K562 treated with DMSO at 1 percent for 24 hours (cell line): Measurements from ENCODE around the gene STXBP4. TPM values are rescaled to one million over a fixed set of nuclear protein-coding genes. Genes with fewer than 3 reads are reported as not detected.

Experiments used
- total RNA-seq: library from RNA; unstranded; fragments of 300-600 nt; gene quantifications from 2 replicates; pipeline ENCODE4 v1.2.3, GENCODE V29; 2022; ENCODE audit warnings: low read depth; ENCODE audit not compliant: insufficient read depth

STXBP4 gene, protein sequence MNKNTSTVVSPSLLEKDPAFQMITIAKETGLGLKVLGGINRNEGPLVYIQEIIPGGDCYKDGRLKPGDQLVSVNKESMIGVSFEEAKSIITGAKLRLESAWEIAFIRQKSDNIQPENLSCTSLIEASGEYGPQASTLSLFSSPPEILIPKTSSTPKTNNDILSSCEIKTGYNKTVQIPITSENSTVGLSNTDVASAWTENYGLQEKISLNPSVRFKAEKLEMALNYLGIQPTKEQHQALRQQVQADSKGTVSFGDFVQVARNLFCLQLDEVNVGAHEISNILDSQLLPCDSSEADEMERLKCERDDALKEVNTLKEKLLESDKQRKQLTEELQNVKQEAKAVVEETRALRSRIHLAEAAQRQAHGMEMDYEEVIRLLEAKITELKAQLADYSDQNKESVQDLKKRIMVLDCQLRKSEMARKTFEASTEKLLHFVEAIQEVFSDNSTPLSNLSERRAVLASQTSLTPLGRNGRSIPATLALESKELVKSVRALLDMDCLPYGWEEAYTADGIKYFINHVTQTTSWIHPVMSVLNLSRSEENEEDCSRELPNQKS
- total RNA-seq, result 3.0 and 7.4 TPM in 2 replicates

DNA sequence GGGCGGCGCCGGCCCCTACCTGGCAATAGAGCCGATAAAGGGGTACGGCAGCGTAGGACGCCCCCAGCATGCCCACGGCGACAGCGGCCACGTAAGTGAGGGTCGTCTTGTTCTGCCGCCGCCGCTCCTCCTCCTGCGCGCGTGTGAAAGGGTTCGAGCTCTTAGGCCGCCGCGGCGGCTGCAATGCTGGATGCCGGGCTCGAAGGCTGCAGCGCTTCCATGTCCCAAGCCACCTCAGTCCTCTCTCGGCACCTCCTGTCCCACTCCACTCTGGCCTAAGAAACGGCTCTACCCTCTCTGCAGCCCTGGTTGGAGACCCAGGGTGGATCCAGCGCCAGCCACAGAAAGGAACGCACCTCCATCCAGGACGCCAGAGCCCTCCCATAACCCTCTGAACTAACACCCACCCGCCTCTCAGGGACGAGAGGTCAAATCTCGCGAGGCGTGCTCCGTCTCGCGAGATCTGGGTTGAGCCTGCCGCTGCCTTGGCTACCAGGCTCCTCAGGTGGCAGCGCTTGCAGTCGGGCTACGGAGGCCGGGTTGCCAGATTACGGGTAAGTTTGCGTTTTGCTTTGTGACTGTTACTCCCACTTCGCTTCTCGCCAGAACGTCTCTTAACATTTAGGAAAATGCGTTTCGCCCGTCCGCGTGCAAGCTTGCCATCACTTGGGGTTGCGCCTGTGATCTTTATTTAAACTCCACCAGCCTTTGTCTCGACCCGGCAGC is at the start of gene STXBP4, which contains the start of gene COX11:
Gene STXBP4, plus strand, starts transcription at position 504 of the 726 bp plus-strand sequence. CDS start 17,455 bp downstream, outside the sequence.
Gene COX11, minus strand, starts transcription at position 393 of the 726 bp plus-strand sequence. Its CDS starts 8 bp downstream, at position 385.

Other genes with a start within 250 kb of the STXBP4 start
- 17.5 and 24.1 TPM in 2 replicates for gene TOM1L1, start 67.9 kb upstream of the STXBP4 start, total RNA-seq
- 90.4 and 107 TPM in 2 replicates for gene COX11, start 111 bp upstream of the STXBP4 start, total RNA-seq